IPS DF 4.7 (cell line): ENCODE measurements around the gene TEDDM1.
"Not testable (repeated sequence)": the region's sequence is repeated elsewhere in the genome, so short reads cannot be mapped to it uniquely, and the experiment has no call there.

Source experiments
- DNase-seq: peaks from one replicate; pipeline ENCODE4 v3.0.0-alpha.2; 2013; ENCODE audit warnings: low spot score; ENCODE audit errors: extremely low read depth

Gene TEDDM1, protein sequence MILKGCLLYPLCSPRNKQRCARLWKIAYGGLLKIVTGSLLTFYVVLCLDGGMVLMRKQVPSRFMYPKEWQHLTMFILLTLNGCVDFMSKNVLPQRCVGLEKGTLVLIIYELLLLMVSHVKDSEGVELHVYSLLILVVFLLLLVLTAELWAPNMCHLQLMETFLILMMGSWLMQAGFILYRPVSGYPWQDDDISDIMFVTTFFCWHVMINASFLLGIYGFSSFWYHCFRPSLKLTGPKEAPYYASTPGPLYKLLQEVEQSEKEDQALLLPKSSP

DNA sequence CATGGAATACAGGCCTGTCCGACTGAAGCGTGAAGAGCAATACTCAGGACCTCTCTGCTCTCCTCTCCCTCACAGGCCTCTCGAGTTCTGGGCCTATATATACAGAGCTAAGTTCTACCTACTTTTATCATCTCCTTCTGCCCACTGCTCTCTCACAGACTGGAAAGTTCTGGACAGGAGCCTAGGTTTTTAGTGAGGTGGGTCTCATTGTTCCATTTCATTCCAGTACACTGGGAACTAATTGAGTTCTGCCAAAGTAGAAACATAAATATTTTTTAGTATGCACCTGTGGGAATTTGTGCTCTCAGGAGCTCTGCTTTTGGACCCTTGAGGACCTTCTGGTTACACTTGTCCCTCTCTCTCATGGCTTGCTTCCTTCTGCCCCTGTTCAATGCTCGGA lies at the start of gene TEDDM1:
Gene TEDDM1, minus strand, starts transcription at position 101 of the 400 bp plus-strand sequence. CDS start 182 bp downstream, outside the sequence.
- no peak for DNase-seq

DNA sequence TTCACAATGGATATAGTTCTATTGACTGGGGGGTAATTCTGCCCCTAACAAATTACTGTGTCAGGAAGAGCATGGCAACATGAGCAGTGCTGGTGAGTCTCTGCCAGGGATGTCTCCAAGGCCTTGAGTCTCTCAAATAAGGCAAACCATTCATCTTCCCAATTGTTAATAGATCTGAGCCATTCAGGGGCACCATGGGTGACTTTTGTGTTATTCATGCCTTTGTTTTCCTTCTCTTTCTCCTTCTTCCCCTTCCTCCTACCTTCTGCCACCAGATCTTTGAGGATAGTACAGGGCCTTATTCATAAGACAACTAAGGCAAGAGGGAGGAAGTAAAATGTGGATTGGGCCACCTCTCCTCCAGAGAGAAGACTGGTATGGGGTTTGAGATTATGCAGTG lies 49.6 kb upstream of the TEDDM1 start, which contains the start of gene RGSL1:
Gene RGSL1, plus strand, starts transcription at position 60 of the 400 bp plus-strand sequence. Its CDS starts 20 bp downstream, at position 80.
- DNase-seq = no peak

DNA sequence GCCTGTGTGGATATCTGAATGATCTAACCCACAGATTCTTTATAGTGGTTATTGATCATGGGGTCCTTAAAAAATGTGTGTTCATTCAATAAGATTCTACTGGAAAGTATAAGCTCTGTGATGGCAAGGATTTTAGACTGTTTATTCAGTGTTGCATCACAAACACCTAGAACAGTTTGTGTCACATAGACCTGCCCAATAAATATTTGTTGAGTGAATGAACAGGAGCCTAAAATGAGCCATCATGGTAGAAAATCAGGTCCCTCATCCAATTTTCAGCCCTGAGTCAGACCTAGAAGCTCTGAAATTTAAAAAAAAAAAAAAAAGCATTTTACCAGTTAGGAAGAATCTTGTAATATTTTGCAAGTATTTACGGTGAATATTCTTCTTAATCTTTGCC lies 47.2 kb upstream of the TEDDM1 start:
- DNase-seq = no peak

DNA sequence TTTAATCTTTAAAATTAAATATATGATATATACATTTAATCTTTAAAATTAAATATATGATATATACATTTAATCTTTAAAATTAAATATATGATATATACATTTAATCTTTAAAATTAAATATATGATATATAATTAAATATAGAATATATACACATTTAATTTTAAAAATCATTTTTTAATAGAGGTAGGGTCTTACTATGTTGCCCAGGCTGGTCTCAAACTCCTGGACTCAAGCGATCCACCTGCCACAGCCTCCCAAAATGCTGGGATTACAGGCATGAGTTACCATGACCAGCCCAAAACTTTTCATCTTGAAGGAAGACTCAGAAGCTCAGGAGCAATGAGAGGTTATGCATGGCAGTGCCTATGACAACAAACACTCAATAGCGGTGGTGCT lies 46.7 kb upstream of the TEDDM1 start:
- DNase-seq = not testable (repeated sequence)

DNA sequence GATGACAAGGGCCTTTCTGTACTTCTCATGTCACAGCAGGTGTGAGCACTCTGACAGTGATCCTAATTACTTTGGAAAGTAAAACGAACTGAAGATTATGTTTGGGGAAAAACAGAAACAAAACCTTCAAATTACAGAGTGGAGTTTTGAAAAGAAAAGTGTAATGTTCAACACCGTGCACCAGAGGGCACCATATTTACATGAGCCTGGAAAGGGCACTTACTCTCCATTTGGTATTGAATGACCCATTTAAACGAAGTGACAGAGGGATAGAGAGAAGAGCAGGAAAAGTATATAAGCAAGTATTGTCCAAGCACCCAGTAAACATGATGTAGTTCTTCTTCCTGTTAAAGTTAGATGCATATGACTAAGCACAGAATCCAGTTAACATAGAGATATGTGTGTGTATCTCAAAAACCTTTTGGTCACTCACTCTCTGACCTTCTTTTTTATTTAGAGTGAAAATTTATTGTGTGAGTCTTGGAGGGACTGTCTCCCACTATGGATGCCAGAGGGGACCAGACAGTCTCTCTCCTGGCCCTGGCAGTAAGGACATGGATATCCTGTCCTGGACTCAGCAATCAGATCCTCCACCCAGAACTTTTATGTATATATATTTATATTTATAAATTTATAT lies 45.7 kb upstream of the TEDDM1 start:
- no peak for DNase-seq

DNA sequence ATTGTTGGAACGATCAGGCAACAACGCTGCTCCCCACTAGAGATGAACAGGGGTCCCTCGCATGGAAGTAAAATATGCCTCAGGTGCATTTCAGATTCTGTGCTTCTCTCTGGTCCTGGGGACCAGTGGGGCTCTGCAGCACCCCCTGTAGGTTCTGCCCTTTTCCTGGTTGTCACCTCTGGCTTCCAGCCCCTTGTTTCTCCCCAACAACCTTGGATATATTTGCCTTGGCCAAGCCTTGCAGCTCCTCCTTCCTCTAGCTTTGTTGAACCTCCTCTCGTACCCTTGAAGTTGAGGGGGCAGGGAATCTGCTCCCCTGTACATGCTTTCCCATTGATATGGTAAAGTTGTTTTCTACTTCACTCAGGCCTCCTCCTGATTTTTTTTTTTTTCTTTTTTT lies 44.0 kb upstream of the TEDDM1 start:
- DNase-seq = no peak

DNA sequence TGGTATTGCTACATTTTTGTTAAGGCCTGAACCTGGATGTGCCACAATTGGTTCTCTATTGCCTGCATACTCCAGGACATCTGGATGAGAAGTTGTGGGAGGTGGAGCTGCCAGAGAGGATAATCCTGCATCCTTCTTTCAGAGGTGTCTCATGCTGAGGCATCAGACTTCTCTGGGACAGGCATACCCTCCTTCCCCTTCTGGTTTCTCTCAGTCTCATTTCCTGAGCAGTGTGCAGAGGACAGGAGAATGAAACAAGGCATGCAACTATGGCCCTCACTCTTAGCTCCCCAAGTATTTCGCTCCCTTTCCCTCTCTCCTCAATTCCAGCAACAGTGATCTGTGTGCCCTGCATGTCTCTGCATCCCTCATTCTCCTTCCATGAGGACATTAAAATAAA lies 41.9 kb upstream of the TEDDM1 start:
- DNase-seq = no peak

DNA sequence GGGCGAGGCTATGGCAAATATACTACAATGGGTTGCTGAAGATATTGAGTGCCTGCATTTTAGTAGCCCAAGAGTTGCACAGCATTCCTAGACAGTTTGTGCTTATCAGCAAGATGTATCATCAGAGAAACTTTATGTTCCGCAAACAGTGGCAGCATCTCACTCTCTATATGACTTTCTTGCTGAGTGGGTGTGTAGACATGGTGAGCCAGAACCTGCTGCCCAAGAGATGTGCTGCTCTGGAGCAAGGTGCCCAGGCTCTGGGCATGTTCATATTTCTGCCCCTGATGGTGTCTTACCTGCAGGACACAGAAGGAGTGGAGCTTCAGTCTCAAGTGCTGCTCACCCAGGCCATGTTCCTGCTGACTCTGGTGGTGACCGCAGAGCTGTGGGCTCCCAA lies 41.3 kb upstream of the TEDDM1 start:
- no peak for DNase-seq

DNA sequence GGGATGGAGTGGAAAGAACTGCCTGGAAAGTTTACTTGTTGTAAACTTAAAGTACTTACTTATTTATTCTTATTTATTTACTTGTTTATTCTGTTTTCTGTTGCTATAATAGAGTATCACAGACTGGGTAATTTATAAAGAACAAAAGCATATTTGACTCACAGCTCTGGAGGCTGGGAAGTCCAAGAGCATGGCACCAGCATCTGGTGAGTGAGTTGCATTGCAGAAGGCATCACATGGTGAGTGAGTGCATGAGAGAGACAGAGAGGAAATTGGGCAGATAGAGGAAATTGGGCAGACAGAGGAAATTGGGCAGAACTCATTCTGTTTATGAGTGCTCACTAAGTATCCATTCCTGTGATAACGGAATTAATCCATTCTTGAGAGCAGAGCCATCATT lies 37.9 kb upstream of the TEDDM1 start:
- DNase-seq = no peak

DNA sequence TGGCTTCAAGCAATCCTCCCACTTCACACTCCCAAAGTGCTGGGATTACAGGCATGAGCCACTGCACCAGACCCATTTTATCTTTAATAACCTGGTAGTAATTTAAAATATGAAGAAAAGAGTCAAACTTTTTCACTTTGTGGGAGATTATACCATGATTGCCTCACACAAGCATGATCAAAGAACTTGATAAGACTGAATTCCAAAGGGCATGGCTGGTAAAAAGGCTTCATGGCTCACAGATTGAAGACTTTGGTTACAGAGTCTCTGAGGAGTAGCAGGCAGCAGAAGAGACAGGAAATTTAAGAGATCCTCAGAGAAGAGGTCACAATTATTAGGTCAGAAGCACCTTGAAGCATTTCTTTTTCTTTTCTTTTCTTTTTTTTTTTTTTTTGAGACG lies 33.1 kb upstream of the TEDDM1 start:
- no peak for DNase-seq

DNA sequence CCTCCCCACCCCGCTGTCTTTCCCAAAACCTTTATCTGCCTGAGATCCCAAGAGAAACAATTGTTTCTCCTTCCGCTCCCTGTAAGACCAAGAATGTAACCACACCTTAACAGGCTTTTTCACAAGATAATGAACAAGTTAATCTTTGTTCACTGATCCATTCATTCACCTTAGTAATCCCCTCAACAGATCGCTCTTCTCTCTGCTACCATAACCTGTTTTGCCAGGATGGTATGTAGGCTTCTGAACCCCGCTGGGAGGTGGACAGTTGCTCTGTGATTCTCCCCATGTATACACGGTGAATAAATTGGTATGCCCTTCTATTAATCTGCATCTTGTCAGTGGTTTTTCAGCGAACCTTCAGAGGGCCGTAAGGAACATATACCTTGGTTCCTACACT lies 30.8 kb upstream of the TEDDM1 start:
- DNase-seq = no peak

DNA sequence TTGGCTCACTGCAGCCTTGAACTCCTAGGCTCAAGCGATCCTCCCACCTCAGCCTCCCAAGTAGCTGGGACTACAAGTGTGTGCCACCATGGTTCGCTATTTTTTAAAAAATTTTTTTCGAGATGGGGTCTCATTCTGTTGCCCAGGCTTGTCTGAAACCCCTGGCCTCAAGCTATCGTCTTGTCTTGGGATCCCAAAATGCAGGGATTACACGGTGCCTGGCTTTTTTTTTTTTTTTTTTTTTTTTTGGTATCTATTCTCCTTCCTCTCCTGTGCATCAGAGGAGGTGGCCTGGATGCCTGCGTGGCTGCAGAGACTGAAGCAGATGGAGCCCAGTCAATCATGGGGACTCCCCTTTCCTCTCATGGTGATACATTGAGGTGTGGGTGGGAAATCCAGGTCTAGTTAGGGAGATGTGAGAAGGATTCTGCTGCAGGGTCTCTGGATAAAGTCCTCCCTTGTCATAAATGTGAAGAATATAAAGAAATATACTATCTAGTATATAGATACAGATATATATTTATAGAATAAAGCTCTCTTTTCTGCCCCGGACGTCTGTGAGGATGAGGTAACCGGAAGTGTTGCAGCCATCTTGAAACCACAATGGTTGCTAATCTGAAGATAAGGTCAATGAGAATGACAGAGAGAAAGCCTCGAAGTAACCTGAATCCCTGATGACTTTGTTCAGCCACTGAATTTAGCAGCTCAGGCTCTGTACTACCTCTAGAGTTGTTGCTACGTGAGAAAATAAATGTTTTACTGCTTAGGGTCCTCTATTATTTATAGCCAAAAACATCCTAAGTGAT lies 30.0 kb upstream of the TEDDM1 start:
- no peak for DNase-seq

DNA sequence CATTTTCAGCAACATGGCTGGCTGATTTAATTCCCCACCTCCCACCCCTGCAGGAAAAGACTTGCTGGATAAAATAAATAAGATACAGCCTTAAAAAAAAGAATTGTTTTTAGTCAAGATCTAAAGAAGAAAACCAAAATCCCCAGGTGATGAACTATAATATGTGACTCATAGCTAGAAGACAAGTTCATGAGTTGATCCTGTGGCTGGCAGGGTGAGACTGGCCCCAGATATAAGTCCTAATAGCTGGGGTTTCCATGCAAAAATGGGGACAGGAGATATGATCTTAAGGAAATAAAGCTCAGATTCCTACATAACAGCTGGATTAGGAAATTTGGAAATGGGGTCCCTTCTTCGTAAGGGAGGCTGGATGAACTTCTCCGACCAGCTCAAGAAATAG lies 27.6 kb upstream of the TEDDM1 start:
- no peak for DNase-seq

DNA sequence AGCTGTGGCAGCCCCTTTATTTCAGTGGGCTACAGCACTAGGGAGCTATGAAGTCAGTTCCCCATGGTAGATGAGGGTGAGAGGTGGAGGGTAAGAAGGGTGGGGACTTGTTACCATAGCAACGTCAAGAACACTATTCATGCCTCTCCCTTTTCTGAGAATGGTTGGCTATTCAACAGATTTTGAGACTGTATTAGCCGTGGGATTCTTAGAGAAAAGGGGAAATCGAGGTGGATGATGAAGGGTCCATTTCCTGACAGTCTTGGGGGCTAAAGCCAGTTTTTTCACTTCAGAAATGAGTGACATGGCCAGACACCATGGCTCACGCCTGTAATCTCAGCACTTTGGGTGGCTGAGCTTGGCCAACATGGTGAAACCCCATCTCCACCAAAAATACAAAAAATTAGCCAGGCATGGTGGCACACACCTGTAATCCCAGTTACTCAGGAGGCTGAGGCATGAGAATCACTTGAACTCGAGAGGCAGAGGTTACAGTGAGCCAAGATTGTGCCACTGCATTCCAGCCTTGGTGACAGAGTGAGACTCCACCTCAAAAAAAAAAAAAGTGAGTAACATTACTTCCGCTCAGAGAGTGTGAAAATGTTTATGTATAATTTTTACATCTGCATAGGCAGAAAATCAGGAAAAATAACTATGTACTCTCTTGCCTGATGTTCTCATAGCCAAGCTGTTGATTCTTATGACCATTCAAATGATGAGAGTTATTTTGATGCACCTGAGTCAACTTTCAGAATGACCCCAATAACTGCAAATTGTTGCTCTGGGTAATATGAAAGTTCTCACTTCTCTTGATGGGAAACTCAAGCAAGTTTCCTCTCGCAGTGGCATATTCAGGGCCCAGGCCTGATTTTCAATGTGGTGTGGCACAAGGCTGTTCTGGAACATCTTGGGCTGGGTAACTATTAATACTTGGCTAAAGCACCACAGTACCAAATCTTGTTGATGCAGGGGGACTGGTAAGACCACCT lies 26.3 kb upstream of the TEDDM1 start:
- no peak for DNase-seq

DNA sequence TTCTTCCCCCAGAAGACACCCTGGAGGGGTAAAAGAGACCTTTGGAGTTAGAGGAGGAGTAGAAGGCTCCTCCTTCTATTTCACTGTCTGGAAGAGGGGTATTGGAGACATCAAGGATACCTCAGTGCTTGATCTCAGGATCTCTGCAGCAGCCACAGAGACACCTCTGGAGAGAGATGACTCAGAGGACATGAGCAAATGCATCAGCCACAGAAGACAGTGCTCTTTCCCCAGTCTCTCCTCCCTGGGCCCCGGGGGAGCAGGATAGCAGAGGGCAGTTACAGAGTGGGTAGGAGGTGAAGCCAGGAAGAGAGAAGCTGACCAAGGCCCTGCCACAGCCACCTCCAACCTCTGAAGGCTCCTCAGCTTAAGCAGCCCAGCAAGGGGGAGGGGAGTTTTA lies 15.3 kb upstream of the TEDDM1 start:
- no peak for DNase-seq

DNA sequence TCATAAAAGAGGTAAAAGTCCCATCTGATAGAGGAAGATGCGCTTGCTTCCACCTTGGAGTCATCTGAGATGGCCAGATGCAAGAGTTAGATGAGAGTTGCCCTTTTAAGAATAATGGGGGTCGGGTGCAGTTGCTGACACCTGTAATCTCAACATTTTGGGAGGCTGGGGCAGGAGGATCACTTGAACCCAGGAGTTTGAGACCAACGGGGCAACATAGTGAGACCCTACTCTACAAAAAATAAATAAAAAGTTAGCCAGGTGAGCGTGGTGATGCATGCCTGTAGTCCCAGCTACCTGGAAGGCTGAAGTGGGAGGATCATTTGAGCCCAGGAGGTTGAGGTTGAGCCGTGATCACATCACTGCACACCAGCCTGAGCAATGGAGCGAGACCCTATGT lies 13.5 kb upstream of the TEDDM1 start:
- DNase-seq = no peak

DNA sequence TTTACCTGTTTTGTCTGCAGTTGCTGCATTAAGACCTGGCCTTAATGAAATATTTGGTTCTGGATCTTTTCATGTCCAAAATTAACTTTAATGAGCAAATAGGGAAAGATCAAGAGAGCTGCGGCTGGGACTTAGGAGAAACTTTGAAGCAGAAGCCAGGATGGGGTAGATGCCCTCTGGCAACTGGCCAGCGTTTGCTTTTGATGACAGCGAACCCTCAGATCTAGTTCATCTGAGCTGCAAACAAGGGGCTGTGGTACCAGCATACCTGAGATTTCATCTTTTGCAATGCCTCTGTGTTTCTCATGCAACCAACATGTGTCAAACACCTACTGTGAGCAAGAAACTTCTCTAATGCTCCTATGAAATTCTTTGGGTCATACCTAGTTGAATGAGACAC lies 13.0 kb upstream of the TEDDM1 start:
- no peak for DNase-seq

DNA sequence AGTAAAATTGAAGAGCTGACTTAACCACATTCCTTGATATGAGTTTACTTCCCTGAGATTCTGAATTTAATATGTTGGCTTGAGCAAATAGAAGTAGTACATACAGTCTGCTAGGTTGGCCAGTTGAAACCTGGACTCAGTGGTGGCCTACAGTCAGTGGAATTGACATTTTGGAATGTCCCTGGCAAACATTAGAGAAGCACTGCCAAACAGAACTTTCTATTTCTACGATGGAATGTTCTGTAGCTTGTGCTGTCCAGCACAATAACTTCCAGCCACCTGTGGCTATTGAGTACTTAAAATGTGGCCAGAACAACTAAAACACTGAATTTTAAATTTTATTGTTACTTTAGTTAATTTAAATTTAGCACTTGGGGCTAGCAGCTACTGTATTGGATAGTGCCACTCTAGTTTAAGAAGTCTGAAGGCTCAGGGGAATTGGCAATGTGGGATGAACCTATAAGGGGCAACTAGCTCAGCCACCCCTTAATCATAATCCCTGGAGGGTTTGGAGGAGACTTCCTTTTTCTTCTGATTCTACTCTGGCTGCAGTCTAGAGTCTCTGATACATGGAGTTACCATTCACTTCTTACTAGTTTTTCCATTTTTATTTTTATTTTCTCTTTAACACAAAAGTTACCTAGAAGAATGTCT lies 10.3 kb upstream of the TEDDM1 start:
- no peak for DNase-seq

DNA sequence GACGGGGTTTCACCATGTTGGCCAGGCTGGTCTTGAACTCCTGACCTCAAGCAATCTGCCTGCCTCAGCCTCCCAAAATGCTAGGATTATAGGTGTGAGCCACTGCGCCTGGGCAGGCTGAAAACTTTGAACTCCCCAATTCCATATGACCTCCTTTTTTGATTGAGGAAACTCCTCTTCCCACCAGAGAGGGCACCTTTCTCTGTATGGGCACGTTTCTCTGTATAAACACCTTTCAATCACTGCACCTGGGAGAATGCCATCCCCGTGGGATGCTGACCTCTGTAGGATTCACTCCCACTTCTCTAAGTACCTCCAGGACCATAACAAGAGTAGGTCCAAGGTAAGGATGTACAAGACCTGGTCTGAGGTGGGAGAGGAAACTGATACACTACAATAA lies 9.7 kb upstream of the TEDDM1 start:
- DNase-seq = no peak

DNA sequence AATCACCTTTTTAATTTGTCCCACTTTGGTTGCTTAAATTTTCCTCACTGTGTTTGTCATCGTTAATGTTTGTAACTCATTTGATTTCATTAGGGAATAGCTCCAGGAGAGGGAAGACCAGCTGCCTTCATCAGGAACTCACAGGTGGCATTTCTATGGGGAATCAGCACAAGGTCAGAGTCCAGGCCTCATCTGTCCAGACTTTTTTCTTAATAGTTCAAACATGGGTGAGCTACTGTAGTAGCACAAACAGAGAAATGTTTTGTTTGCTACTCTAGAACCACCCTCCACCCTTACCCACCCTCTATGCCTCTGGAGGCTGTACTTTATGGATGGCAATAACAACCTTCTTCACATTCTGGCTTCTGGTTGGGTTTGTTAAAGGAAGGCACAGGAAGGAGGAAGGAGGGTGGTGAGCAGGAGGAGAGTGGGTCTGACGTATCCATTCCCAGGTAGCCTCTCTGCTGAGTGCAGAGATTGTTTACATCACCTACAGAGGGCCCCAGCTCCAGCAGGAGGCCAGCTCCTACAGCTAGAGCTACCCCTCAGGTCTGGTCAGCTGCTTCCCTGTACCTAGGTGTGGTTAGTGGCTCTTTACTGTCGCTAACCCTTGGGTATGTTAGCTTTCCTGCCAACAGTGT lies 8.1 kb upstream of the TEDDM1 start:
- no peak for DNase-seq
